B cell (primary cell): ENCODE measurements around the gene TGFBR2. TPM values are rescaled to one million over a fixed set of nuclear protein-coding genes. Genes with fewer than 3 reads are reported as not detected.

Experiments
- ATAC-seq: fragments of 200-7000 bp; cut with Tn5 transposase; one replicate; pipeline ENCODE4 v1.10.0; 2021; ENCODE audit warnings: low read depth, mild to moderate bottlenecking, moderate number of reproducible peaks, moderate library complexity
- CTCF ChIA-PET: fragments of 350-600 bp; sonication (Branson Sonifier 250); formaldehyde crosslinking; loops from one replicate; lab custom pipeline; 2021; ENCODE audit warnings: antibody characterized with exemption, inconsistent platforms; lab: Charles Lee
- POLR2A ChIA-PET: fragments of 350-600 bp; sonication (Branson Sonifier 250); formaldehyde crosslinking; loops from one replicate; lab custom pipeline; 2021; ENCODE audit warnings: antibody characterized with exemption; lab: Charles Lee
- DNase-seq: peaks from one replicate; pipeline ENCODE4 v3.0.0; 2013
- H2AFZ ChIP-seq: 2 replicates; pipeline ENCODE4 v1.6.1; 2012; ENCODE audit warnings: mild to moderate bottlenecking, low read depth, low read length; ENCODE audit not compliant: insufficient read depth, poor library complexity, severe bottlenecking
- H3K27ac ChIP-seq, 2 donors: 1 replicate in 1 of 2; 2 replicates in 1 of 2; pipeline ENCODE4 v1.5.1; 2012 to 2013; ENCODE audit warnings: low read length in 2 of 2, mild to moderate bottlenecking in 2 of 2, moderate library complexity in 1 of 2
- H3K27me3 ChIP-seq, 4 experiments: fragments of 200-600 bp in 1 of 4; sonication (generic) in 1 of 4; replicated peaks in 1 of 4; 1 replicate in 2 of 4; 2 replicates in 2 of 4; pipeline versions ENCODE4 v1.6.1 to v1.7.0; 2013 to 2016; ENCODE audit warnings: low read length in 3 of 4, mild to moderate bottlenecking in 2 of 4, mixed read lengths in 1 of 4, moderate library complexity in 1 of 4; ENCODE audit not compliant: insufficient read depth in 4 of 4, control insufficient read depth in 3 of 4; ENCODE audit errors: control extremely low read depth in 1 of 4
- H3K36me3 ChIP-seq, 2 experiments: replicated peaks in 1 of 2; 1 replicate in 1 of 2; 2 replicates in 1 of 2; pipeline versions ENCODE4 v1.6.1 to v1.7.1; 2013; ENCODE audit warnings: low read length in 1 of 2; ENCODE audit not compliant: insufficient read depth in 2 of 2, control insufficient read depth in 1 of 2; ENCODE audit errors: control extremely low read depth in 1 of 2, extremely low read depth in 1 of 2
- H3K4me1 ChIP-seq, 2 donors: fragments of 200-600 bp in 1 of 2; sonication (generic) in 1 of 2; 1 replicate in 1 of 2; 2 replicates in 1 of 2; pipeline versions ENCODE4 v1.5.1 to v1.6.1; 2013 to 2017; ENCODE audit warnings: low read length in 2 of 2; ENCODE audit not compliant: control insufficient read depth in 2 of 2, insufficient read depth in 2 of 2
- H3K4me2 ChIP-seq: replicated peaks from 2 replicates; pipeline ENCODE3; 2012; ENCODE audit warnings: mild to moderate bottlenecking, low read depth, low read length; ENCODE audit not compliant: poor library complexity, severe bottlenecking
- H3K4me3 ChIP-seq, 5 experiments: fragments of 200-600 bp in 1 of 5; sonication (generic) in 1 of 5; 1 replicate in 3 of 5; 2 replicates in 2 of 5; pipeline versions ENCODE4 v1.5.1 to v1.7.0; 2011 to 2016; ENCODE audit warnings: low read length in 4 of 5, mild to moderate bottlenecking in 4 of 5, low read depth in 2 of 5, control low read depth in 1 of 5, moderate library complexity in 1 of 5; ENCODE audit not compliant: insufficient read depth in 1 of 5; ENCODE audit errors: control extremely low read depth in 1 of 5, extremely low read depth in 1 of 5
- H3K79me2 ChIP-seq: fragments of 200-600 bp; sonication (generic); one replicate; pipeline ENCODE4 v1.6.0; 2016; ENCODE audit warnings: low read length; ENCODE audit not compliant: control insufficient read depth, insufficient read depth
- H3K9ac ChIP-seq: fragments of 200-600 bp; sonication (generic); 2 replicates; pipeline ENCODE4 v1.6.1; 2017; ENCODE audit warnings: mild to moderate bottlenecking, low read length, moderate library complexity
- H3K9me3 ChIP-seq, 3 donors: one replicate each; pipeline versions ENCODE4 v1.6.1 to v1.7.1; 2013; ENCODE audit warnings: low read length in 2 of 3; ENCODE audit not compliant: control insufficient read depth in 2 of 3, insufficient read depth in 1 of 3; ENCODE audit errors: control extremely low read depth in 1 of 3
- H4K20me1 ChIP-seq: 2 replicates; pipeline ENCODE4 v1.6.0; 2012; ENCODE audit warnings: mild to moderate bottlenecking, low read length; ENCODE audit not compliant: insufficient read depth, control insufficient read depth, poor library complexity, severe bottlenecking
- H3K27ac Mint-ChIP-seq: one replicate; pipeline ENCODE4 v1.8.0; 2021; ENCODE audit warnings: mixed read lengths
- H3K27me3 Mint-ChIP-seq: one replicate; pipeline ENCODE4 v1.8.0; 2021; ENCODE audit warnings: mixed read lengths
- H3K4me1 Mint-ChIP-seq: one replicate; pipeline ENCODE4 v1.8.0; 2021; ENCODE audit warnings: mixed read lengths
- H3K4me3 Mint-ChIP-seq: one replicate; pipeline ENCODE4 v1.8.0; 2021; ENCODE audit warnings: mixed read lengths
- H3K9me3 Mint-ChIP-seq: one replicate; pipeline ENCODE4 v1.8.0; 2022; ENCODE audit warnings: mixed read lengths; ENCODE audit not compliant: insufficient read depth
- EZH2 ChIP-seq: IDR thresholded peaks from 2 replicates; pipeline ENCODE4 v1.6.1; 2012; ENCODE audit warnings: borderline replicate concordance, low read depth, mild to moderate bottlenecking, moderate library complexity, low read length; ENCODE audit not compliant: insufficient read depth, poor library complexity, severe bottlenecking
- WGBS: methylation state at CpG from one replicate; pipeline ENCODE4 v1.1.5; 2013; ENCODE audit warnings: missing lambda C conversion rate; ENCODE audit not compliant: insufficient coverage; 5-methylcytosine and 5-hydroxymethylcytosine counted together
- intact Hi-C: fragments of 100-400 bp; cut with micrococcal nuclease; formaldehyde crosslinking; loops from one replicate; pipeline ENCODE4 v1.10.0; 2022
- polyA plus RNA-seq: library from polyadenylated mRNA; depleted of rRNA; stranded (reverse); fragments of >200 nt; gene quantifications from 2 replicates; pipeline ENCODE4 v1.2.3, GENCODE V29; 2012
- total RNA-seq, 2 donors: library from RNA; stranded (reverse); fragments of 120-200 nt in 1 of 2; gene quantifications; 1 replicate in 1 of 2; 2 replicates in 1 of 2; pipeline versions ENCODE4 v1.2.3 to v1.2.4, GENCODE V29; 2013 to 2022
- TF ChIP-seq, protein P1 (sequence below): fragments of 200-600 bp; IDR thresholded peaks from one replicate; pipeline ENCODE4 v1.8.0; 2022; ENCODE audit warnings: antibody characterized with exemption, mild to moderate bottlenecking

Gene TGFBR2
- total and polyA plus RNA-seq, 2 donors (not counting 1 experiment from before 2014, with no cell fraction given) = 68.7 to 189 TPM

DNA sequence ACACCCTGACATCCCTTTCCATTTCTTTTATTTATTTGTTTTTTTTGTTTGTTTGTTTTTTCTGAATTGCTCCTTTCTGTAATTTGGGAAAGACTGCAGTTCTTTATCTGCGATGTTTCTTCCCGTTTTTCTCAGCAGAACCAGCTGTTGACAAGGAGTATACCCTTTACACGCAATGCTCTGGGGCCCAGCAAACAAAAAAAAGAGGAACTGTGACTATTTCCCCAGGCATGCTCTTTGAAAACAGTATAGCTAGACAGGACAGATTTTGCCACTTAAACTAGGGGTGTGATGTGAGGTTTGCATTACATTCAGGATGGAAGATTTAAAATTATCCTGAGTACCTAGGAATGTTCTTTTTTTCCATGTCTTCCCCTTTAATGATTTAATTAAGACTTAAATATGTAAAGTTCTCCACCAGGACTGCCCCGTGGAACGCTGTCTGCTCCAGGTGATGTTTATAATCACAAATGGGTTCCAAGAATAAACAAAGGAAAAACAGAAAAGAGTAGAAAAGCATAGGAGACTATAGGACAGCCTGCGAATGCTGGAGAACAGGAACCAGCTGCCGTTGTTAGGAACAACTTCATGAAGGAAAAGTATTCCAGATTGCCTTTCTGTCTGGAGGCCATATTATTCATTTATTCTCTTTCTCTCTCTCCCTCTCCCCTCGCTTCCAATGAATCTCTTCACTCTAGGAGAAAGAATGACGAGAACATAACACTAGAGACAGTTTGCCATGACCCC is 43.3 kb downstream of the TGFBR2 start:
- WGBS = 93% methylated on average over 3 of the region's 9 CpGs
- no peaks in the 10 kb centered on the region for H3K27me3 Mint-ChIP-seq
- H3K4me3 Mint-ChIP-seq = peak overlapping the region; percentile 72
- no peaks in the 10 kb centered on the region for H3K27me3 ChIP-seq
- H3K9me3 Mint-ChIP-seq = no peaks in the 10 kb centered on the region
- POLR2A ChIA-PET = interaction anchor here (0.6 to 1.6 kb wide), 5 partner anchors 9 to 43 kb away, joined by 3 to 11 read pairs (median 4); partner anchors contain the start of gene TGFBR2
- peaks cover 78 to 86% of the 10 kb centered on the region in 2 donors for H3K4me1 ChIP-seq
- H3K4me1 Mint-ChIP-seq = peaks cover 88% of the 10 kb centered on the region
- peak overlapping the region; percentile 24 for H3K9ac ChIP-seq
- H3K27ac ChIP-seq = peak overlapping the region; percentile 64 to 73
- CTCF ChIA-PET = interaction anchor here (1.0 to 2.2 kb wide), 6 partner anchors 9 to 330 kb away, joined by 4 to 10 read pairs (median 7); no protein-coding TSS in a partner anchor
- H2AFZ ChIP-seq = no peak overlapping the region
- H4K20me1 ChIP-seq = no peaks in the 10 kb centered on the region
- H3K36me3 ChIP-seq = peaks cover 0 to 89% of the 10 kb centered on the region in 2 experiments
- intact Hi-C loops = loop anchor here (1.0 to 10.0 kb wide), 4 partner anchors 9 to 885 kb away; partner anchors contain the start of gene STT3B
- H3K4me2 ChIP-seq = peak overlapping the region; percentile 61
- H3K79me2 ChIP-seq = peaks cover 91% of the 10 kb centered on the region
- ATAC-seq (peak; percentile 71), DNase-seq (peak; percentile 82)
- no peaks in the 10 kb centered on the region for H3K9me3 ChIP-seq
- H3K4me3 ChIP-seq = peak overlapping the region in 1 of 5 experiments; percentile 30
- peak overlapping the region; percentile 92 for H3K27ac Mint-ChIP-seq
- no peak for TF ChIP-seq EZH2
- TF ChIP-seq, protein P1, sequence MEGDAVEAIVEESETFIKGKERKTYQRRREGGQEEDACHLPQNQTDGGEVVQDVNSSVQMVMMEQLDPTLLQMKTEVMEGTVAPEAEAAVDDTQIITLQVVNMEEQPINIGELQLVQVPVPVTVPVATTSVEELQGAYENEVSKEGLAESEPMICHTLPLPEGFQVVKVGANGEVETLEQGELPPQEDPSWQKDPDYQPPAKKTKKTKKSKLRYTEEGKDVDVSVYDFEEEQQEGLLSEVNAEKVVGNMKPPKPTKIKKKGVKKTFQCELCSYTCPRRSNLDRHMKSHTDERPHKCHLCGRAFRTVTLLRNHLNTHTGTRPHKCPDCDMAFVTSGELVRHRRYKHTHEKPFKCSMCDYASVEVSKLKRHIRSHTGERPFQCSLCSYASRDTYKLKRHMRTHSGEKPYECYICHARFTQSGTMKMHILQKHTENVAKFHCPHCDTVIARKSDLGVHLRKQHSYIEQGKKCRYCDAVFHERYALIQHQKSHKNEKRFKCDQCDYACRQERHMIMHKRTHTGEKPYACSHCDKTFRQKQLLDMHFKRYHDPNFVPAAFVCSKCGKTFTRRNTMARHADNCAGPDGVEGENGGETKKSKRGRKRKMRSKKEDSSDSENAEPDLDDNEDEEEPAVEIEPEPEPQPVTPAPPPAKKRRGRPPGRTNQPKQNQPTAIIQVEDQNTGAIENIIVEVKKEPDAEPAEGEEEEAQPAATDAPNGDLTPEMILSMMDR = no peak
